T-helper 17 cell (primary cell): ENCODE data around the gene PTH1R. TPM values are rescaled to one million over a fixed set of nuclear protein-coding genes. Genes with fewer than 3 reads are reported as not detected.

Source experiments
- ATAC-seq: fragments of 150-1000 bp; cut with Tn5 transposase; 2 replicates; pipeline ENCODE4 v1.10.0; 2021; ENCODE audit warnings: mild to moderate bottlenecking, moderate library complexity
- DNase-seq, 3 donors: peaks; one replicate each; pipeline versions ENCODE4 v3.0.0 to v3.0.0-alpha.2; 2020 to 2021
- H3K9me3 ChIP-seq: one replicate; pipeline ENCODE4 v1.7.0; 2013; ENCODE audit warnings: low read length, mild to moderate bottlenecking; ENCODE audit not compliant: control insufficient read depth, poor library complexity, severe bottlenecking
- H3K27ac Mint-ChIP-seq: one replicate; pipeline ENCODE4 v1.8.0; 2022; ENCODE audit warnings: mild to moderate bottlenecking, moderate library complexity, mixed read lengths
- H3K27me3 Mint-ChIP-seq: one replicate; pipeline ENCODE4 v1.8.0; 2022; ENCODE audit warnings: mixed read lengths
- H3K36me3 Mint-ChIP-seq: one replicate; pipeline ENCODE4 v1.8.0; 2022; ENCODE audit warnings: low read depth, mixed read lengths
- H3K4me1 Mint-ChIP-seq: one replicate; pipeline ENCODE4 v1.8.0; 2022; ENCODE audit warnings: mild to moderate bottlenecking, mixed read lengths
- H3K4me3 Mint-ChIP-seq: one replicate; pipeline ENCODE4 v1.8.0; 2022; ENCODE audit warnings: mild to moderate bottlenecking, moderate library complexity, mixed read lengths
- total RNA-seq, 4 donors: library from RNA in 2 of 4; stranded (reverse) in 2 of 4; gene quantifications; one replicate each; pipeline ENCODE4 v1.2.3 and lab custom pipeline; 2022 to 2026

PTH1R gene
- total RNA-seq, 2 donors from 2014 or later, result not detected

DNA sequence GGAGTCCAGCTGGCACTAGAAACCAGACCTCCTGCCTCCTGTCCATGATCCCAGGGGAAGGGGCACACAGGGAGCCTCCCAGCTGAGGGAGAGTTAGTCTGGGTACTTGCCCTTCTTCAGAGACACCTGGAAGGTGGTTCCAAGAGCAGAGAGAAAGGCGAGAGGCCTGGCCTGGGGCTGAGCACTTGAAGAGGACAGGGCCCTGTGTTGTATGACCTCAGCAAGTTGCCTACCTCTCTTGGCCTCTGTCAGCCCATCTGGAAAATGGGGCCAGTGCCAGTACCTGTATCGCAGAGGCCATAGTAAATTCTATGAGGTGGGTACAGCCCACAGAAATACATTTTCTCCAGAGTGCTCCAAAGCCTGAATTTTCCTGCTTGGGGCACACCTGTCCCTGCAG lies 19.5 kb downstream of the PTH1R start:
- peaks cover 3% of the 10 kb centered on the region for H3K36me3 Mint-ChIP-seq
- no peak overlapping the region for H3K27ac Mint-ChIP-seq
- no peaks in the 10 kb centered on the region for H3K9me3 ChIP-seq
- no peak for DNase-seq
- H3K4me1 Mint-ChIP-seq, result peaks cover 14% of the 10 kb centered on the region
- ATAC-seq, result no peak
- no peak overlapping the region for H3K4me3 Mint-ChIP-seq
- H3K27me3 Mint-ChIP-seq, result peaks cover 56% of the 10 kb centered on the region

DNA sequence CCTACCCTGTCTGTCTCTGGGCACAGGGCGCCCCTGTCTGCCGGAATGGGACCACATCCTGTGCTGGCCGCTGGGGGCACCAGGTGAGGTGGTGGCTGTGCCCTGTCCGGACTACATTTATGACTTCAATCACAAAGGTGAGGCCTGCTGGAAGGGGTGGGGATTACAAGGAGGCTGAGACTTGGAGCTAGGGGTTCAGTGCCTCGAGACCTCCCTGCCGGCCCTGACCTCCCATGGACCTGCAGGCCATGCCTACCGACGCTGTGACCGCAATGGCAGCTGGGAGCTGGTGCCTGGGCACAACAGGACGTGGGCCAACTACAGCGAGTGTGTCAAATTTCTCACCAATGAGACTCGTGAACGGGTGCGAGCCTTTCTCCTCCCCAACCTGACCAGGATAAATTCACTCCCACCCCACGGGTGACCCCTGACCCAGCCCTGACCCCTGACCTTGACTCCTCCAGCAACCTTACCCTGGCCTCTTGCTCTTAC lies 20.4 kb downstream of the PTH1R start:
- H3K27me3 Mint-ChIP-seq, result peaks cover 47% of the 10 kb centered on the region
- H3K4me3 Mint-ChIP-seq, result peak overlapping the region; percentile 81
- no peak overlapping the region for H3K27ac Mint-ChIP-seq
- H3K36me3 Mint-ChIP-seq, result peaks cover 3% of the 10 kb centered on the region
- peaks cover 14% of the 10 kb centered on the region for H3K4me1 Mint-ChIP-seq
- DNase-seq (no peak), ATAC-seq (no peak)
- H3K9me3 ChIP-seq, result no peaks in the 10 kb centered on the region

DNA sequence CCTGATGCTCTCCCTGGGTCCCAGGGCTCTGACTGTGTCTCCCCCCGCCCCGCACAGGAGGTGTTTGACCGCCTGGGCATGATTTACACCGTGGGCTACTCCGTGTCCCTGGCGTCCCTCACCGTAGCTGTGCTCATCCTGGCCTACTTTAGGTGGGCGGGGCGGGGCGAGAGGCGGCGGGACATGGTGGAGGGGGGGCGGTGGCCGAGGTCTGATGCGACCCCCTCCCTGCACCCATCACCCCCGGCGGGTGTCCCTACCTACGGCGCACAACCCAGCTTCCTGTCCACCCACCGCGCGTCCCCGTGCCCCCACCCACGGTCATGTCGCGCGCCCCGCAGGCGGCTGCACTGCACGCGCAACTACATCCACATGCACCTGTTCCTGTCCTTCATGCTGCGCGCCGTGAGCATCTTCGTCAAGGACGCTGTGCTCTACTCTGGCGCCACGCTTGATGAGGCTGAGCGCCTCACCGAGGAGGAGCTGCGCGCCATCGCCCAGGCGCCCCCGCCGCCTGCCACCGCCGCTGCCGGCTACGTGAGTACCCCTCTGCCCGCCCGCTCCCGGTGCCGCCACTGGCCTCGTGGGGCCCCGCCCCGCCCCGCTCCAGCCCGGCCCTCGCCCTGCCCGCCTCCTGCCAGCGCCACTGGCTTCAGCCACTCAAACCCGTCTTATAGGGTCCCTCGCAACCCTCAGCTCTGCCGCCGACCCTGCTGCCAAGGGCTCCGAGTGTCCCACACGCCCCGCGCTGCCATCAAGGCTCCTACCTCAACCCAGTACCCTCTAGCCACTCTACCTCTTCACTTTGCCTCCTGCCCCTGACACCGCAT lies 21.0 kb downstream of the PTH1R start:
- Mint-ChIP-seq H3K4me3 (peak overlapping the region; percentile 81), H3K4me1 (peaks cover 16% of the 10 kb centered on the region), H3K27me3 (peaks cover 42% of the 10 kb centered on the region), H3K36me3 (peaks cover 3% of the 10 kb centered on the region), H3K27ac (no peak overlapping the region)
- peak in 1 of 3 donors; percentile 2 for DNase-seq
- H3K9me3 ChIP-seq, result no peaks in the 10 kb centered on the region
- peak; percentile 59 for ATAC-seq

DNA sequence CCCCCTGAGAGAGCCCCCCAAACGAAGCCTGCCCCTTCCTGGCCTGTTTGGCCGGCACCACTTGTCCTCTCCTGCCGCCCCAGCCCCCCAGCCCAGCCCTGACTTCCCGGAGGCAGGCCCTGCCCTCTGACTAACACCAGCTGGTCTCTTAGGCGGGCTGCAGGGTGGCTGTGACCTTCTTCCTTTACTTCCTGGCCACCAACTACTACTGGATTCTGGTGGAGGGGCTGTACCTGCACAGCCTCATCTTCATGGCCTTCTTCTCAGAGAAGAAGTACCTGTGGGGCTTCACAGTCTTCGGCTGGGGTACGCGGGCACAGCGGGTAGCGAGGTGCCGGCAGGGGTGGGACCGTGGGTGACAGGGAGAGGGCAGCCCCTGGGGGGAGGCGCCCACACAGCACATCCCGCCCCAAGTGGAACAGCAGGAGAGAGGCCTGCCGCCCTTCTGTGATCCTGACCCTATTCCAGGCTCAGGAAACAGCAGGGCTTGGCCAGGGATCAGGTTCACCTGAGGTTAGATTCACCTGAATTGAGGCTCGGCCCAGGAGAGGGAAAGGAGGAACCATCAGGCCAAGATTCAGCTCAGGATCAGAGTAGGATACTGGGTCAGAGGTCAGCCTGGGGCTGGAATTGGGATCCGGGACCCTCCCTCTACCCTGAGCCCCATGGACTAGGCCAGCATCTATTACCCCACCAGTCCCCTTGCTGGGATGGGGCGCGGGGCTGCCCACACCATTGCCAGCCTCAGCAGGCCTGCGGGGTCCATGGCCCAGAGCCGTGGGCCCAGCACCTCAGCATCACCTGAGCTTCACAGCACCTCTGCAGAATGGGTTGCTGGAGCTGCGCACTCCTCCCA lies 21.9 kb downstream of the PTH1R start:
- peaks cover 3% of the 10 kb centered on the region for H3K36me3 Mint-ChIP-seq
- ATAC-seq, result no peak
- DNase-seq, result peak in 1 of 3 donors; percentile 7
- H3K4me3 Mint-ChIP-seq, result peak overlapping the region; percentile 81
- H3K27me3 Mint-ChIP-seq, result peaks cover 36% of the 10 kb centered on the region
- no peaks in the 10 kb centered on the region for H3K9me3 ChIP-seq
- peaks cover 17% of the 10 kb centered on the region for H3K4me1 Mint-ChIP-seq
- H3K27ac Mint-ChIP-seq, result no peak overlapping the region

DNA sequence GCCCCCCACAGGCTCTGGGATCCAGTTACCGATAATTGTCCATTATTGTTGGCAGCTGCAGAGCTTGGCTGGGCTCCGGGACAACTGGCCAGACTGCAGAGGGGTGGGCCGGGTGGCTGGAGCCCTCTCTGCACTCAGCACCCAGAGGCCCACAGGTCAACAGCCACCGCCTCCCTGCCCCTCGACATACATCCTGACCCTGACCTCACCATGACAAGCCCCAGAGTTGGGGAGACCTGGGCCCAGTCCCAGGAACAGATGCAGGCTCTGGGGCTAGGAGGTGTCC lies 22.4 kb downstream of the PTH1R start:
- no peak for DNase-seq

DNA sequence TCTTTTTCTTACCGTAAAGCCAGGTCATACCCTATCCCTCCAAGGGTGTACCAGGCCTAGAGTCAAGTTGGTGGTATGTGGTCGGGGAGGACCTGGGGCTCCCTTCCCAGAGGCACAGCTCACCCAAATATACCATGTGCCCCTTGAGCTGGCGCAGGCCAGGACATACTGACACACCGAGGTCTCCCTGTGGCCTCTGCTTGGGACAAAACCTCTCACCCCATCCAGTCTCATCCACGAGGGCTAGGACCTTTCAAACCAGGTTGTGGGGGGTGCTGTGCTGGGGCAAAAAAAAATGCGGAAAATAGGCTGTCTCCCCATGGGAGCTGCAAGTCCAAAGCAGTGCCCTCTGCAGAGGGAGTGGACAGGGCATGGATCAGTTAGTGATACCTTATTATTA lies 22.8 kb downstream of the PTH1R start:
- DNase-seq, result no peak
- Mint-ChIP-seq H3K36me3 (peaks cover 3% of the 10 kb centered on the region), H3K4me3 (no peak overlapping the region), H3K27ac (no peak overlapping the region), H3K4me1 (peaks cover 14% of the 10 kb centered on the region), H3K27me3 (peaks cover 34% of the 10 kb centered on the region)
- ATAC-seq, result no peak
- H3K9me3 ChIP-seq, result no peaks in the 10 kb centered on the region

More for the DNA sequence above, 22.4 kb downstream of the PTH1R start:
- no peak for ATAC-seq
- Mint-ChIP-seq H3K36me3 (peaks cover 3% of the 10 kb centered on the region), H3K27me3 (peaks cover 36% of the 10 kb centered on the region), H3K4me1 (peaks cover 17% of the 10 kb centered on the region), H3K4me3 (no peak overlapping the region), H3K27ac (no peak overlapping the region)
- no peaks in the 10 kb centered on the region for H3K9me3 ChIP-seq

DNA sequence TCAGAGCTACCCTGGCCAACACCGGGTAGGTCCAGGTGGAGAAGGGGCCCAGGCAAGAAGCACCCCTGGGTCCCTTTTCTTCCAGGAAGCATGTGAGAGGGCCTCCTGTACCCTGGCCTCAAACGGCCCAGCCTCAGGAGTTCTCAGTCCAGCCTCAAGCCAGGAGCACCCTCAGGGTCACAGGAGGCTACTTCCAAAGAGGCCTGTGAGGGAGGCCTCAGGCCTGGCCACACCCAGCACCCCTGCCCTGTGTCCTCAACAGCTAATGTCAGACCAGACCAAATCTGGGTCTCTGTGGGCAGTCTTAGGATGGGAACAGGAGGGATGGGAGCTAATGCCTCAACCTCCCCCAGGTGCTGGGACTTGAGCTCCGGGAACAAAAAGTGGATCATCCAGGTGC lies 23.5 kb downstream of the PTH1R start:
- no peak for ATAC-seq
- H3K27me3 Mint-ChIP-seq, result peaks cover 27% of the 10 kb centered on the region
- no peak overlapping the region for H3K4me3 Mint-ChIP-seq
- H3K9me3 ChIP-seq, result no peaks in the 10 kb centered on the region
- DNase-seq, result no peak
- H3K27ac Mint-ChIP-seq, result no peak overlapping the region
- peaks cover 12% of the 10 kb centered on the region for H3K4me1 Mint-ChIP-seq
- H3K36me3 Mint-ChIP-seq, result peaks cover under 1% of the 10 kb centered on the region

DNA sequence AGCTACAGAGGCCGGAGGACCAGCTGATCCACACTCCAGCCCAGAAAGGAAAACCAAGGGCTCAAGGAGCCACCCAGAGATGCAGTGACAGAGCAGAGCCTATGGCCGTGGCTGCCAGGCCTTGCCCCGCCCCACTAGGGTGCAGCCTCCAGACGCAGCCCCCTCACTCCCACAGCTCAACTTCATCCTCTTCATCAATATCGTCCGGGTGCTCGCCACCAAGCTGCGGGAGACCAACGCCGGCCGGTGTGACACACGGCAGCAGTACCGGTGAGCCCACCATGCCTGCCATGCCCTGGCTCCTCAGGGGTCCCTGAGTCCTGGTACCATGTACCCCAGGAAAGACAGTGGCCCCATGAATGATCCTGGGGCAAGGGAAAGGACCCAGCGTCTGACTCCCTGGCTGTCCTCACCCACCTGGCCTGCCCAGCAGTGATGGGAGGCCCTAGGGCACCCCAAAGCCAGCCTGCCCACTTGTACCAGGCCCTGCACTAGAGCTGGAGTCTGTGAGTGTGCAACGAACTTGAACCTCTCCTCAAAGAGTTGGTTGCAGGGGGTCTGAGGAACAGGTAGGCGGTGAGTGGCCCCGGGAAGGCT lies 24.2 kb downstream of the PTH1R start:
- Mint-ChIP-seq H3K4me1 (peaks cover 12% of the 10 kb centered on the region), H3K36me3 (no peaks in the 10 kb centered on the region), H3K27ac (no peak overlapping the region), H3K4me3 (no peak overlapping the region), H3K27me3 (peaks cover 20% of the 10 kb centered on the region)
- ATAC-seq, result no peak
- DNase-seq, result no peak
- H3K9me3 ChIP-seq, result no peaks in the 10 kb centered on the region

DNA sequence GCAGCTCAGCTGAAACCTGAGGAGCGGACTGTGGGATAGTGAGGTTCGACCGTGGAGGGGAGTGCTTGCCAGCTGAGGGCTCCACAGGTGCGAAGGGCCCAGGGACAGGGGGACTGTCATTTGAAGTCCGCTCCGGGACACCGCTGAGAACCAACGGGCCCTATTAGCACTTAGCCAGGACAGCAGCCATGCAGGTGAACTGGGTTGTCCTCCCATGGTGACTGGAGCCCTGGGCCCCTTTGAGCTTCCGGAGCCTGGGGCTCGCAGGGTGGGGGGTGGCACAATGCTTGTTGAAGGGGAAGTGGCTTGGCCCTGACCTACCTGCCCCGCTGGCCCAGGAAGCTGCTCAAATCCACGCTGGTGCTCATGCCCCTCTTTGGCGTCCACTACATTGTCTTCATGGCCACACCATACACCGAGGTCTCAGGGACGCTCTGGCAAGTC lies 24.7 kb downstream of the PTH1R start:
- DNase-seq (no peak), ATAC-seq (no peak)
- H3K27ac Mint-ChIP-seq, result no peak overlapping the region
- no peak overlapping the region for H3K4me3 Mint-ChIP-seq
- H3K27me3 Mint-ChIP-seq, result peaks cover 16% of the 10 kb centered on the region
- H3K36me3 Mint-ChIP-seq, result no peaks in the 10 kb centered on the region
- H3K4me1 Mint-ChIP-seq, result peaks cover 16% of the 10 kb centered on the region
- no peaks in the 10 kb centered on the region for H3K9me3 ChIP-seq

DNA sequence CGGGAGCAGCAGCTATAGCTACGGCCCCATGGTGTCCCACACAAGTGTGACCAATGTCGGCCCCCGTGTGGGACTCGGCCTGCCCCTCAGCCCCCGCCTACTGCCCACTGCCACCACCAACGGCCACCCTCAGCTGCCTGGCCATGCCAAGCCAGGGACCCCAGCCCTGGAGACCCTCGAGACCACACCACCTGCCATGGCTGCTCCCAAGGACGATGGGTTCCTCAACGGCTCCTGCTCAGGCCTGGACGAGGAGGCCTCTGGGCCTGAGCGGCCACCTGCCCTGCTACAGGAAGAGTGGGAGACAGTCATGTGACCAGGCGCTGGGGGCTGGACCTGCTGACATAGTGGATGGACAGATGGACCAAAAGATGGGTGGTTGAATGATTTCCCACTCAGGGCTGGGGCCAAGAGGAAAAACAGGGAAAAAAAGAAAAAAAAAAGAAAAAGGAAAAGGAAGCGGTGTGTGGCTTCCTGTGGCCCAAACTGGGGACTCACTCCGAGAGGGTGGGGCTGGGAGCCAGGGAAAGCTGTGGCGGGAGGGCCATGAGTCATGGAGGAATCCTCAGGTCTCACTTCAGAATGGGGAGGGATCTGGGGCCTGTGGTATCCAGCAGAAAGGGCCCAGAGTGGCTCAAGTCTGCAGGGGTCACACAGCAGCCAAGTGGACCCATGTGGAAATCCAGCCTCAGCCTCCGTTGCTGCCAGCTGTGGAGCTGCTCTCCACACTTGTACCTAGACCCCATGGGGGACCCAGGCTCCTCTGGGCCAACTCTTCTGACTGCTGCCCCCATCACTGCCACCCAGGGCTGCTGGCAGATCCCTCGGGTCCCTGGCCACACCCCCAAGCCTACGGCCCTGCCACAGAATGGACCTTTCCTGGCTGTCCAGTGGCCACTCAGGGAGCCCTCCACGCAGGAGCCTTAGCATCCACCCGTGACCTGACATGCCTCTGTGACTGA lies 26.1 kb downstream of the PTH1R start:
- Mint-ChIP-seq H3K27ac (no peak overlapping the region), H3K4me1 (peaks cover 12% of the 10 kb centered on the region), H3K4me3 (peak overlapping the region; percentile 57), H3K27me3 (peaks cover 9% of the 10 kb centered on the region), H3K36me3 (no peaks in the 10 kb centered on the region)
- no peaks in the 10 kb centered on the region for H3K9me3 ChIP-seq
- DNase-seq, result no peak
- no peak for ATAC-seq

DNA sequence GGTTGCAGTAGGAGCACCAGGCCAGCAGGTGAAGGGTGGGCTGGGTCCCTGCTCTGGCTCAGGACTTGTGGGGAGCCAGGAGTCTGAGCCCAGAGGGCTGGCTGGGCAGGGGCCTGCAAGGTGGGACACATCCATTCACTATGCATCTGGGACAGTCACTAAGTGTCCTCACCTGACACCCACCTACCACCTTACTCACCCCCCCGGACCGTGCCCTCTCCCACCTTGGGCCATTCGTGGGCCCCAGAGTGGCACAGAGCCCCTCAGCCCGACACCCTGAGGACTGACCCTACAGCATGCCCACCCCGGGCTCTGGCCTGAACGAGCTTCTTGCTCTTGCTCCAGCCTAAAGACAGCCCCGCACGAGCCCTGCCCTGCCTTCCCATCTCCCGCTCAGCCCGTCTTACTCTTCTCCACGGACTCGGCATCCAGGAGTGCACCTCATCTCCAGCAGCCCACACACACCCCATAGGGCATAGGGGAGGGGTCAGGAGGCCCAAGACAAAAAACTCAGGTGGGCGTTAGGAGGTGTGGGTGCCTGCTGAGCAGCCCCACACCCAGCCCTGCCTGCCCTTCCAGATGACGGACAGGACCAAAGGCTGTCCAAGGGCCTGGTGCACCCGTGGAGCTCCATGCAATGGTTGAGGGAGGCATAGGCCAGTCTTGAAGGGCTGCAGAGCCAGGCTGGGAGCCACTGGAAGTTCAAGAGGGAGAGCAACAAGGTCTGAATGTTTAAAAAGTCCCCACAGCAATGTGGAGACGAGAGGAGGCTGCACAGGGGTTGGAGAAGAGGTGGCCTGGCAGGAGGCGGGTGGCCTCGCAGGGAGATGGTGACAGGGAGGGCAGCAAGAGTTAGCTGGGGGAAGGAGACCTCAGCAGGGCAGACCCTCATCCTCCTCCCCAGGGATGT lies 27.0 kb downstream of the PTH1R start:
- Mint-ChIP-seq H3K4me1 (peaks cover 12% of the 10 kb centered on the region), H3K27ac (no peak overlapping the region), H3K27me3 (no peaks in the 10 kb centered on the region), H3K36me3 (no peaks in the 10 kb centered on the region), H3K4me3 (peak overlapping the region; percentile 25)
- ATAC-seq (no peak), DNase-seq (no peak)
- H3K9me3 ChIP-seq, result no peaks in the 10 kb centered on the region

DNA sequence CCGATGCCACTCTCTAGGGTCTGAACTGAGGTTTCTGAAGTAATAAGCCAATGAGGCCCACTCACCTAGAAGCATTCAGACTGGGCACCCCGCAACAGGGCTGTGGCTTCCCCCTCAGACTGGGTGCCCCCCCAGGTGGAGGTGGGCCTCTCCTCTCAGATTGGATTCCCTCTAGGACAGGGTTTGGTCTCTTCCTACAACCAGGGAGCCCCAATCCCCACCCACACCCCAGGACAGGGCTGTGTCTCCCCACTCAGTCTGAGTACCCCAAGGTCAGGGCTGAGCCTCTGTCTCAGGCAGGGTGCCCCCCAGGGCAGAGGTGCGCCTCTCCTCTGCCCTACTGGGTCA lies 27.7 kb downstream of the PTH1R start:
- ATAC-seq, result no peak
- no peaks in the 10 kb centered on the region for H3K36me3 Mint-ChIP-seq
- peaks cover 13% of the 10 kb centered on the region for H3K4me1 Mint-ChIP-seq

More for the DNA sequence above, 27.7 kb downstream of the PTH1R start:
- H3K9me3 ChIP-seq, result no peaks in the 10 kb centered on the region
- Mint-ChIP-seq H3K4me3 (no peak overlapping the region), H3K27ac (no peak overlapping the region), H3K27me3 (no peaks in the 10 kb centered on the region)
- no peak for DNase-seq
